Gastroesophageal sphincter (tissue), 4 donors: Measurements from ENCODE around the gene ACTN1. TPM values are rescaled to one million over a fixed set of nuclear protein-coding genes. Genes with fewer than 3 reads are reported as not detected.

Experiments used
- ATAC-seq: fragments of 150-250 bp; one replicate; pipeline ENCODE4 v1.9.1; 2016; ENCODE audit warnings: mild to moderate bottlenecking, moderate library complexity
- H3K27ac ChIP-seq, 4 donors: fragments of 200-600 bp; sonication (generic) in 3 of 4; 1 replicate in 3 of 4; 2 replicates in 1 of 4; pipeline ENCODE4 v1.5.1; 2016 to 2019
- H3K27me3 ChIP-seq: fragments of 200-600 bp; sonication (generic); one replicate; pipeline ENCODE4 v1.5.1; 2019
- H3K36me3 ChIP-seq, 2 donors: fragments of 200-600 bp; sonication (generic); one replicate each; pipeline ENCODE4 v1.5.1; 2019; ENCODE audit warnings: control low read depth in 1 of 2
- H3K4me1 ChIP-seq, 3 donors: fragments of 200-600 bp; sonication (generic); 1 replicate in 2 of 3; 2 replicates in 1 of 3; pipeline ENCODE4 v1.5.1; 2016 to 2019; ENCODE audit warnings: control low read depth in 2 of 3
- H3K4me3 ChIP-seq, 2 donors: fragments of 200-600 bp; sonication (generic); one replicate each; pipeline ENCODE4 v1.5.1; 2019; ENCODE audit warnings: mild to moderate bottlenecking in 1 of 2, moderate library complexity in 1 of 2
- H3K9me3 ChIP-seq, 3 donors: fragments of 200-600 bp; sonication (generic); one replicate each; pipeline ENCODE4 v1.5.1; 2017 to 2019; ENCODE audit warnings: control low read depth in 2 of 3
- EP300 ChIP-seq: sonication (generic); formaldehyde crosslinking; IDR thresholded peaks from one replicate; pipeline ENCODE4 v1.6.1; 2017; ENCODE audit warnings: antibody characterized with exemption, mild to moderate bottlenecking
- POLR2A ChIP-seq, 2 donors: fragments of 450-650 bp; IDR thresholded peaks; one replicate each; pipeline ENCODE4 v1.6.1; 2017; ENCODE audit warnings: antibody characterized with exemption in 2 of 2, mild to moderate bottlenecking in 2 of 2, moderate library complexity in 1 of 2
- POLR2AphosphoS5 ChIP-seq: sonication (generic); formaldehyde crosslinking; IDR thresholded peaks from one replicate; pipeline ENCODE4 v1.6.1; 2017; ENCODE audit warnings: antibody characterized with exemption
- WGBS, 2 donors: methylation state at CpG; one replicate each; pipeline ENCODE4 v1.1.5; 2018; ENCODE audit warnings: low coverage in 1 of 2; 5-methylcytosine and 5-hydroxymethylcytosine counted together
- total RNA-seq, 4 donors: library from RNA; depleted of rRNA; stranded (reverse); fragments of >200 nt; gene quantifications; one replicate each; pipeline ENCODE4 v1.1.0, GENCODE V29; 2016
- TF ChIP-seq, protein P1 (sequence below), 4 experiments: fragments of 200-600 bp in 2 of 4; fragments of 450-650 bp in 2 of 4; sonication (generic) in 1 of 4; IDR thresholded peaks; one replicate each; pipeline ENCODE4 v1.5.1; 2017 to 2019; ENCODE audit warnings: antibody characterized with exemption in 4 of 4, mild to moderate bottlenecking in 2 of 4, moderate library complexity in 2 of 4

The ACTN1 gene
- total RNA-seq, 4 donors from 2014 or later: 776 to 1,910 (median 969) TPM

- no peaks in the 10 kb centered on the region for H3K9me3 ChIP-seq
- WGBS, 2 donors: no CpG with 5 or more reads among the region's 10 CpGs
- H3K4me3 ChIP-seq: no peak overlapping the region
- ATAC-seq: no peak
- H3K36me3 ChIP-seq: peaks cover 0 to 98% of the 10 kb centered on the region in 2 donors
- peaks cover 0 to 73% (median 0%) of the 10 kb centered on the region in 3 donors for H3K4me1 ChIP-seq
- no peaks in the 10 kb centered on the region for H3K27me3 ChIP-seq
- no peak for TF ChIP-seq POLR2AphosphoS5
- TF ChIP-seq, protein P1, sequence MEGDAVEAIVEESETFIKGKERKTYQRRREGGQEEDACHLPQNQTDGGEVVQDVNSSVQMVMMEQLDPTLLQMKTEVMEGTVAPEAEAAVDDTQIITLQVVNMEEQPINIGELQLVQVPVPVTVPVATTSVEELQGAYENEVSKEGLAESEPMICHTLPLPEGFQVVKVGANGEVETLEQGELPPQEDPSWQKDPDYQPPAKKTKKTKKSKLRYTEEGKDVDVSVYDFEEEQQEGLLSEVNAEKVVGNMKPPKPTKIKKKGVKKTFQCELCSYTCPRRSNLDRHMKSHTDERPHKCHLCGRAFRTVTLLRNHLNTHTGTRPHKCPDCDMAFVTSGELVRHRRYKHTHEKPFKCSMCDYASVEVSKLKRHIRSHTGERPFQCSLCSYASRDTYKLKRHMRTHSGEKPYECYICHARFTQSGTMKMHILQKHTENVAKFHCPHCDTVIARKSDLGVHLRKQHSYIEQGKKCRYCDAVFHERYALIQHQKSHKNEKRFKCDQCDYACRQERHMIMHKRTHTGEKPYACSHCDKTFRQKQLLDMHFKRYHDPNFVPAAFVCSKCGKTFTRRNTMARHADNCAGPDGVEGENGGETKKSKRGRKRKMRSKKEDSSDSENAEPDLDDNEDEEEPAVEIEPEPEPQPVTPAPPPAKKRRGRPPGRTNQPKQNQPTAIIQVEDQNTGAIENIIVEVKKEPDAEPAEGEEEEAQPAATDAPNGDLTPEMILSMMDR (IDR thresholded peaks at IDR 0.05): no peak
- TF ChIP-seq POLR2A (IDR thresholded peaks at IDR 0.05): no peak
- peak overlapping the region in 3 of 4 donors; percentile 38 to 99 (median 74) for H3K27ac ChIP-seq
Observed at GRCh38 chr14:68882235-68882634, 96.9 kb downstream of the ACTN1 start.

DNA sequence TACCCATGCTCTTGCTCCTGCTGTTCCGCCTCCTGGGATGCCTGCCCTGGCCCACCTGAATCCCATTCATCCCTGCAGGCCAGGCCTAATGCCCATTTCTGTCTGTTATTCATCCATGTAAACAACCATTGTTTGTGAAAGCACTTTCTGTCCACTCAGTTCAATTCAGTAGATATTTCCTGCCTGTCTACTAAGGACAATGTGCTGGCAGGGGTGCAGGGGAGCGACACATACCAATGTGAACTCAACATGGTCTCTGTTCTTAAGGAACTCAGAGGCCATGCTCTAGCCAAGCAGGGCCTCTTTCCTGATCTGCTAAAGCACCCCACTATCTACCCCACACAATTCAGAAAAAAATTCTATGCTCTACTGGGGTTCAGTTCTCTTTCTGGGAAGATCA lies 97.7 kb downstream of the ACTN1 start:
- H3K4me1 ChIP-seq: peaks cover 0 to 64% (median 0%) of the 10 kb centered on the region in 3 donors
- 76 to 88% methylated on average over 1 to 2 of the region's 2 CpGs for WGBS, 2 donors
- H3K36me3 ChIP-seq: peaks cover 0 to 100% of the 10 kb centered on the region in 2 donors
- H3K4me3 ChIP-seq: no peak overlapping the region
- no peak for ATAC-seq
- no peaks in the 10 kb centered on the region for H3K9me3 ChIP-seq
- H3K27ac ChIP-seq: peak overlapping the region in 3 of 4 donors; percentile 74 to 99 (median 74)
- peak; percentile 22 for TF ChIP-seq POLR2AphosphoS5
- TF ChIP-seq EP300: no peak
- TF ChIP-seq, protein P1 (IDR thresholded peaks at IDR 0.05): no peak
- TF ChIP-seq POLR2A (IDR thresholded peaks at IDR 0.05): no peak
- H3K27me3 ChIP-seq: no peaks in the 10 kb centered on the region

DNA sequence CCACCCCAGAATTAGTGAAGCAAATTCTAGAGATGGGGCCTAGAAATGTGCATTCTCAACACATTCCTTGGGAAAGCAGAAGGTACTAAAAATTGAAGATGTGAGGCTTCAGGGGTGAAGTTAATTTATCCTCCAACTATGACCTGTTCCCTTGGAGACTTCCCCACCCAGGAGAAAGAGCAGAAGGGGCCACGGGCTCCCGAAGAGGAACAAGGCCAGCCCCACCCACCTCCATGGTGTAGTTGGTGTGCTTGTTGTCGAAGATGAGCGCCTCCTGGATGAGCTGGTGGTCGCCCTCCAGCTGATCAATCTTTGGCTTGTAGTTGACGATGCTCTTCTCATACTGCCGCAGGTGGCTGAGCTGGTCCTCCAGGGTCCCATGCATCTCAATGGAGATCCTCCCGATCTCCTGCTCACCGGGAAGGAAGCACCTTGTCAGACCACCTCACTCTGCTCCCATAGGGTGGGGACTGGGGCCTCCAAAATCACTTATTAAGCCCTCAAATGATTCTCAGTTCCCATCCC lies 98.5 kb downstream of the ACTN1 start:
- H3K36me3 ChIP-seq: peaks cover 0 to 100% of the 10 kb centered on the region in 2 donors
- WGBS, 2 donors: 50 to 85% methylated on average over 2 to 5 of the region's 9 CpGs
- no peak for ATAC-seq
- TF ChIP-seq POLR2AphosphoS5: no peak
- TF ChIP-seq EP300: no peak
- no peak for TF ChIP-seq POLR2A (IDR thresholded peaks at IDR 0.05)
- TF ChIP-seq, protein P1 (IDR thresholded peaks at IDR 0.05): no peak
- H3K4me1 ChIP-seq: peaks cover 0 to 57% (median 0%) of the 10 kb centered on the region in 3 donors
- no peaks in the 10 kb centered on the region for H3K9me3 ChIP-seq
- no peaks in the 10 kb centered on the region for H3K27me3 ChIP-seq
- H3K4me3 ChIP-seq: no peak overlapping the region
- H3K27ac ChIP-seq: peak overlapping the region in 3 of 4 donors; percentile 74 to 99 (median 74)

DNA sequence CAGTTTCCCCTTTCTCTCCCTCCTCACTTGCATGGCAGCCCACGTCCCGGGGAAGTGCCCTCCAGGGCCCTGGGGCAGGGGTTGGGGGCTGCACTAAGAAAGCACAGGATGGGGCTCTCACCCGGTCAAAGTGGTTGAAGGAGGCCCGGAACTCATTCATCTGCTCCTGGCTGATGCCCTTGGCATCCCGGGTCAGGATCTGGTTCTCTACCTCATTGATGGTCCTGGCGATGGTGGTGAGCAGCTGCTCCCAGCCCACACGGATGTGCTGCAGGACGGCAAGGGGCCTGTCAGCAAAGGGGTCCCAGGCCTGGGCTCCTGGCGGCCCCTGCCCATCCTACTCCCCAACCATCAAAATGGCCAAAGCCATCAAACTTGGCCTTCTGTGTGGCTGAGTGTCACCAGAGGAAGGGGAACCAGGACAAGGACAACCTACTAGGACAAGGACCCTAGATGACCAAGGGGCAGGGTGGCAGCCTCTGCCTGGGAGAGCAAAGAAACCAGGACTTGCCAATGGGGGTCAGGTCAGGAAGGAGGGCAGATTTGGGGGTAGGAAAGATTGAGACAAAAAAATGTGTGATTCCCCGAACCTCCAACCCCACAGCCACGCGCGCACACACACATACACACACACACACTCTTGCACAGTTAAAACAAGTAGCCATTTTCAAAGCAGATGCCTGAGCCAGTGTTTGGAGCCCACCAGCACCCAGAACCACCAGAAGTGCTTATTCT lies 99.1 kb downstream of the ACTN1 start:
- WGBS, 2 donors: 85 to 100% methylated on average over 2 to 4 of the region's 13 CpGs
- TF ChIP-seq POLR2A (IDR thresholded peaks at IDR 0.05) (no peak), POLR2AphosphoS5 (no peak), EP300 (no peak)
- TF ChIP-seq, protein P1 (IDR thresholded peaks at IDR 0.05): no peak
- ATAC-seq: no peak
- Histone ChIP-seq H3K27ac (peak overlapping the region in 3 of 4 donors; percentile 74 to 99 (median 74)), H3K4me3 (no peak overlapping the region), H3K27me3 (no peaks in the 10 kb centered on the region), H3K36me3 (peaks cover 0 to 100% of the 10 kb centered on the region in 2 donors), H3K4me1 (peaks cover 0 to 50% (median 0%) of the 10 kb centered on the region in 3 donors), H3K9me3 (no peaks in the 10 kb centered on the region)
